ENCODE results near the gene SLBP.

Gene SLBP

GRCh38 chr4:1647432-1647831 lies 64.7 kb downstream of the SLBP start:
- no peak for TF ChIP-seq CTCF (IDR thresholded peaks at IDR 0.05; ENCODE audit: low read length, missing control alignments)
- no peak overlapping the region for H3K4me3 ChIP-seq (replicated peaks; ENCODE audit: low read depth, low read length)
- DNase-seq (ENCODE audit: low read depth), result no peak

- no peak for TF ChIP-seq CTCF (IDR thresholded peaks at IDR 0.05; ENCODE audit: low read length, missing control alignments)
- H3K4me3 ChIP-seq (replicated peaks; ENCODE audit: low read depth, low read length), result no peak overlapping the region
- DNase-seq (ENCODE audit: low read depth), result no peak
Measured at GRCh38 chr4:1646690-1647089, 65.4 kb downstream of the SLBP start.

- no peak for TF ChIP-seq CTCF (IDR thresholded peaks at IDR 0.05; ENCODE audit: low read length, missing control alignments)
- no peak overlapping the region for H3K4me3 ChIP-seq (replicated peaks; ENCODE audit: low read depth, low read length)
- peak; percentile 36 for DNase-seq (ENCODE audit: low read depth)
Measured at GRCh38 chr4:1644891-1645657, 67.0 kb downstream of the SLBP start.

GRCh38 chr4:1643971-1644735 lies 68.0 kb downstream of the SLBP start:
- no peak for DNase-seq (ENCODE audit: low read depth)
- H3K4me3 ChIP-seq (replicated peaks; ENCODE audit: low read depth, low read length), result no peak overlapping the region
- no peak for TF ChIP-seq CTCF (IDR thresholded peaks at IDR 0.05; ENCODE audit: low read length, missing control alignments)

Data from fibroblast of pulmonary artery (primary cell).